Tibial artery (tissue), 4 donors: ENCODE results near the gene CDK9.
"Not testable (repeated sequence)": the region's sequence is repeated elsewhere in the genome, so short reads cannot be mapped to it uniquely, and the experiment has no call there.

Experiments used
- DNase-seq, 2 donors: peaks; one replicate each; pipeline ENCODE4 v3.0.0-alpha.2; 2019
- H3K27ac ChIP-seq, 2 donors: fragments of 200-600 bp; sonication (generic) in 1 of 2; 1 replicate in 1 of 2; 2 replicates in 1 of 2; pipeline ENCODE4 v1.5.1; 2018 to 2019; ENCODE audit warnings: mild to moderate bottlenecking in 1 of 2
- H3K27me3 ChIP-seq, 2 donors: fragments of 200-600 bp; sonication (generic) in 1 of 2; one replicate each; pipeline versions ENCODE4 v1.5.1 to v1.6.0; 2016 to 2019
- H3K36me3 ChIP-seq, 3 donors: fragments of 200-600 bp; sonication (generic) in 2 of 3; one replicate each; pipeline ENCODE4 v1.5.1; 2016 to 2019; ENCODE audit warnings: mild to moderate bottlenecking in 2 of 3
- H3K4me1 ChIP-seq, 4 donors: fragments of 200-600 bp; sonication (generic) in 2 of 4; 1 replicate in 3 of 4; 2 replicates in 1 of 4; pipeline ENCODE4 v1.5.1; 2016 to 2019
- H3K4me3 ChIP-seq, 2 donors: fragments of 200-600 bp; sonication (generic) in 1 of 2; 1 replicate in 1 of 2; 2 replicates in 1 of 2; pipeline ENCODE4 v1.5.1; 2018 to 2019; ENCODE audit warnings: mild to moderate bottlenecking in 2 of 2
- H3K9me3 ChIP-seq, 3 donors: fragments of 200-600 bp; sonication (generic) in 1 of 3; one replicate each; pipeline ENCODE4 v1.5.1; 2016 to 2019
- intact Hi-C: fragments of 100-400 bp; cut with DNase I; formaldehyde crosslinking; loops from one replicate; pipeline ENCODE4 v1.15.0; 2023; ENCODE audit warnings: low total_unique reads
- TF ChIP-seq, protein P1 (sequence below), 2 experiments: fragments of 200-600 bp in 1 of 2; fragments of 450-650 bp in 1 of 2; IDR thresholded peaks; one replicate each; pipeline ENCODE4 v1.5.1; 2017 to 2019; ENCODE audit warnings: antibody characterized with exemption in 2 of 2, mild to moderate bottlenecking in 1 of 2, moderate library complexity in 1 of 2

The CDK9 gene

DNA sequence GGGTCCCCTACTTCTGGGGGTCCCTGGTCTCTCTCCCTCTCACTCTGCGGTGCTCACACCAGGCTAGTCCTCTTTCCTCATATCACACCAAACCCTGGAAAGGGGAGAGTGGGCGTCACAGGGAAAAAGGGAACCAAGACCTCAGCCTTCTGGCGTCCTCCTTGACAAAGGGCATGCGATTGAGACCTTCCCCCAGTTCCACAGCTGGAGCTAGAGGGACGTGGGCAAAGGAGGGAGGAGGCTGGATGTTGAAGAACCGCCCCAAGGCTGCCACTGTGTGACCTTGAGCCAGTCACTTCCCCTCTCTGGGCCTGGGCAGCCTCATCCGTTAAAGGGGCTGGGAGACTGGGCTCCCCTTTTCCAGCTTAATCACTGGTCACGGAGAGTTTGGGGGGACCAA is 32.2 kb upstream of the CDK9 start:
- peaks cover 0 to 10% (median 7%) of the 10 kb centered on the region in 3 donors for H3K36me3 ChIP-seq
- intact Hi-C loops = no loop called here
- TF ChIP-seq, protein P1, sequence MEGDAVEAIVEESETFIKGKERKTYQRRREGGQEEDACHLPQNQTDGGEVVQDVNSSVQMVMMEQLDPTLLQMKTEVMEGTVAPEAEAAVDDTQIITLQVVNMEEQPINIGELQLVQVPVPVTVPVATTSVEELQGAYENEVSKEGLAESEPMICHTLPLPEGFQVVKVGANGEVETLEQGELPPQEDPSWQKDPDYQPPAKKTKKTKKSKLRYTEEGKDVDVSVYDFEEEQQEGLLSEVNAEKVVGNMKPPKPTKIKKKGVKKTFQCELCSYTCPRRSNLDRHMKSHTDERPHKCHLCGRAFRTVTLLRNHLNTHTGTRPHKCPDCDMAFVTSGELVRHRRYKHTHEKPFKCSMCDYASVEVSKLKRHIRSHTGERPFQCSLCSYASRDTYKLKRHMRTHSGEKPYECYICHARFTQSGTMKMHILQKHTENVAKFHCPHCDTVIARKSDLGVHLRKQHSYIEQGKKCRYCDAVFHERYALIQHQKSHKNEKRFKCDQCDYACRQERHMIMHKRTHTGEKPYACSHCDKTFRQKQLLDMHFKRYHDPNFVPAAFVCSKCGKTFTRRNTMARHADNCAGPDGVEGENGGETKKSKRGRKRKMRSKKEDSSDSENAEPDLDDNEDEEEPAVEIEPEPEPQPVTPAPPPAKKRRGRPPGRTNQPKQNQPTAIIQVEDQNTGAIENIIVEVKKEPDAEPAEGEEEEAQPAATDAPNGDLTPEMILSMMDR (IDR thresholded peaks at IDR 0.05) = no peak
- no peak overlapping the region for H3K4me3 ChIP-seq
- peaks cover 0 to 53% of the 10 kb centered on the region in 2 donors for H3K27me3 ChIP-seq
- H3K9me3 ChIP-seq = no peaks in the 10 kb centered on the region
- no peak overlapping the region for H3K27ac ChIP-seq
- peaks cover 0 to 15% (median 9%) of the 10 kb centered on the region in 4 donors for H3K4me1 ChIP-seq
- no peak for DNase-seq

- intact Hi-C loops = no loop called here
- Histone ChIP-seq H3K27ac (no peak overlapping the region), H3K4me1 (peaks cover 0 to 15% (median 9%) of the 10 kb centered on the region in 4 donors), H3K27me3 (peaks cover 0 to 55% of the 10 kb centered on the region in 2 donors), H3K9me3 (no peaks in the 10 kb centered on the region), H3K36me3 (peaks cover 0 to 3% (median 0%) of the 10 kb centered on the region in 3 donors), H3K4me3 (no peak overlapping the region)
- TF ChIP-seq, protein P1 (IDR thresholded peaks at IDR 0.05) = no peak
- DNase-seq = no peak
Observed at GRCh38 chr9:127754099-127755060, 31.5 kb upstream of the CDK9 start.

DNA sequence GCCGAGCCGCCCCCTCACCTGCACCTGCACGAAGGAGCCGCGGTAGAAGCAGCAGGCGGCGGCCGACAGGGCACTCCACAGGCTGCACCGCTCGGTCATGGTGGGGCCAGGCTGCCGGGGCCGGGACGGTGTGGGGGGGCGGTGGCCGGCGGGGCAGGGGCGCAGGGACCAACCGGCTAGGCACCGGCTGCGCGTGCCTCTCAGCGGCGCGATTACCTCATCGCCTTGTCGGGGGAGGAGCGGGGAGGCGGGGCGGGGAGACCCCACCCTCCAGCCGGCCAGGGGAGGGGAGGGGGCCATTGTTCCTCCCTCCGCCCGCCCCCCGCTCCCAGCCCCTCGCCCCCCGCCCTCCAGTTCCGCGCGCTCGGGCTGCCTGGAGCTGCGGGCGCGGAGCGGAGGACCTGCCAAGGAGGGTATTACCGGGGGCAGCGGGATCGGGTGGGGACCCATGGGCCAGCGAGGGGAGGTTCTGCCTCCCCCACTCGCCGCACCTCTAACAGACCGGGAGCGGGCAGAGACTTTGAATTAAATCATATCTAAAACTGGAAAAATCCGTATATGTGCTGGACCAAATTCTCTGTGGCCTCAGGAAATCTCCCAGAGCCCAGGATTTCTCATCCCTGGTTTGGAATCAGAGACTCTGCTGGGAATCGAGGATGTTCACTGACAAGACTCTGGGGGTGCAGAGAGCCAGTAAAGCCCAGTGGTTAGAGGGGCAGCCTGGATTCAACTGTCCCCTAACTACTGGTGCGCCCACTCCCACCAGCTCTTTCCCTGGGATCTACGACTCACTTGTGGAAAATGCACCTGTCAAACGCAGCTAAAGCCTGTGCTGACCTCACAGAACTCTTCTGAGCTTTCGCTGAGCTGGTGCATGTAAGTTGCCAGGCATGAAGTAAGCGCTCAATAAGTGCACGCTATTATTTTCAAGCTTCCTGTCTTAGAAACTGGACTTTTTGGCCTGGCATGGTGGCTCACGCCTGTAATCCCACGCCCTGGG is 30.5 kb upstream of the CDK9 start:
- Histone ChIP-seq H3K27me3 (peaks cover 0 to 63% of the 10 kb centered on the region in 2 donors), H3K27ac (no peak overlapping the region), H3K36me3 (no peaks in the 10 kb centered on the region), H3K4me1 (peaks cover 0 to 15% (median 9%) of the 10 kb centered on the region in 4 donors), H3K9me3 (no peaks in the 10 kb centered on the region), H3K4me3 (no peak overlapping the region)
- intact Hi-C loops = no loop called here
- DNase-seq = no peak
- TF ChIP-seq, protein P1 (IDR thresholded peaks at IDR 0.05) = no peak

DNA sequence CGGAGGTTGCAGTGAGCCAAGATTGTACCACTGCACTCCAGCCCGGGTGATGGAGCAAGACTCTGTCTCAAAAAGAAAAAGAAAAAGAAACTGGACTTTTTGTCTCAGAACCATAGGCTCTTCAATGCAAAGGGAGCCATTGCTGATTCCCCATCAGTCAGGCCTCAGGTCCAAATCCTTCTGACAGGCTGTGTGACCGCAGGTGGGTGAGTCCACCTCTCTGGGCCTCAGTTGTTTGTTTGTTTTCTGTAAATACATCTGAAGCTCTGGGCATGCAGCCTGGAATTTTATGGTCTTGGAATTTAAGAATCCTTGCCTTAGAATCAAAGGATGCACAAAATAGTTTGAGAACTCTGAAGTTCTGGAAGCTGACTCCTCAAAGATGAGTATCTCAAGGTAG is 29.6 kb upstream of the CDK9 start:
- H3K4me1 ChIP-seq = peaks cover 0 to 15% (median 9%) of the 10 kb centered on the region in 4 donors
- TF ChIP-seq, protein P1 (IDR thresholded peaks at IDR 0.05) = no peak
- intact Hi-C loops = no loop called here
- no peak overlapping the region for H3K4me3 ChIP-seq
- no peak for DNase-seq
- H3K9me3 ChIP-seq = no peaks in the 10 kb centered on the region
- no peak overlapping the region for H3K27ac ChIP-seq
- peaks cover 0 to 66% of the 10 kb centered on the region in 2 donors for H3K27me3 ChIP-seq
- no peaks in the 10 kb centered on the region for H3K36me3 ChIP-seq

DNA sequence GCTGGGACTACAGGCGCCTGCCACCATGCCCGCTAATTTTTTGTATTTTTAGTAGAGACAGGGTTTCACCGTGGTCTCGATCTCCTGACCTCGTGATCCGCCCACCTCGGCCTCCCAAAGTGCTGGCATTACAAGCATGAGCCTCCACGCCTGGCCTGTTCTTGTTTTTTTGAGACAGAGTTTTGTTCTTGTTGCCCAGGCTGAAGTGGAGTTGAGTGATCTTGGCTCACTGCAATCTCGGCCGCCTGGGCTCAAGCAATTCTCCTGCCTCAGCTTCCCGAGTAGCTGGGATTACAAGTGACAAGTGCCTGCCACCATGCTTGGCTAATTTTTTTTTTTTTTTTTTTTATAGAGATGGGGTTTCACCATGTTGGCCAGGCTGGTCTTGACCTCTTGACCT is 29.1 kb upstream of the CDK9 start:
- peaks cover 0 to 15% (median 9%) of the 10 kb centered on the region in 4 donors for H3K4me1 ChIP-seq
- H3K9me3 ChIP-seq, H3K36me3 ChIP-seq, DNase-seq, H3K4me3 ChIP-seq, H3K27ac ChIP-seq, intact Hi-C loops: not testable (repeated sequence)
- peaks cover 0 to 65% of the 10 kb centered on the region in 2 donors for H3K27me3 ChIP-seq
